ENCODE results near the gene OSBP2.

- no peak for TF ChIP-seq CTCF (conservative IDR thresholded peaks at IDR 0.05; ENCODE audit: low read depth in 2 of 2)
- TF ChIP-seq POLR2AphosphoS5 (IDR thresholded peaks at IDR 0.05; ENCODE audit: low read depth) = no peak
- no peak for TF ChIP-seq EZH2 (IDR thresholded peaks at IDR 0.05; ENCODE audit: low read depth, unreplicated experiment)
- no peak for TF ChIP-seq REST (IDR thresholded peaks at IDR 0.05; ENCODE audit: unreplicated experiment)
- no peak for TF ChIP-seq ZNF331 (CRISPR knock-in tag; IDR thresholded peaks at IDR 0.05; ENCODE audit: low read depth)
- TF ChIP-seq NANOG (IDR thresholded peaks at IDR 0.05; ENCODE audit: borderline replicate concordance) = no peak
- no peak for TF ChIP-seq CREB1 (CRISPR knock-in tag; IDR thresholded peaks at IDR 0.05; ENCODE audit: low read depth)
- TF ChIP-seq EZH2phosphoT487 (IDR thresholded peaks at IDR 0.05; ENCODE audit: unreplicated experiment) = no peak
- TF ChIP-seq, protein P1, sequence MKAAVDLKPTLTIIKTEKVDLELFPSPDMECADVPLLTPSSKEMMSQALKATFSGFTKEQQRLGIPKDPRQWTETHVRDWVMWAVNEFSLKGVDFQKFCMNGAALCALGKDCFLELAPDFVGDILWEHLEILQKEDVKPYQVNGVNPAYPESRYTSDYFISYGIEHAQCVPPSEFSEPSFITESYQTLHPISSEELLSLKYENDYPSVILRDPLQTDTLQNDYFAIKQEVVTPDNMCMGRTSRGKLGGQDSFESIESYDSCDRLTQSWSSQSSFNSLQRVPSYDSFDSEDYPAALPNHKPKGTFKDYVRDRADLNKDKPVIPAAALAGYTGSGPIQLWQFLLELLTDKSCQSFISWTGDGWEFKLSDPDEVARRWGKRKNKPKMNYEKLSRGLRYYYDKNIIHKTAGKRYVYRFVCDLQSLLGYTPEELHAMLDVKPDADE (IDR thresholded peaks at IDR 0.05) = no peak
- TF ChIP-seq JUNB (IDR thresholded peaks at IDR 0.05; ENCODE audit: unreplicated experiment) = no peak
- no peak for TF ChIP-seq STAT1 (IDR thresholded peaks at IDR 0.05; ENCODE audit: unreplicated experiment)
- TF ChIP-seq, protein P2, sequence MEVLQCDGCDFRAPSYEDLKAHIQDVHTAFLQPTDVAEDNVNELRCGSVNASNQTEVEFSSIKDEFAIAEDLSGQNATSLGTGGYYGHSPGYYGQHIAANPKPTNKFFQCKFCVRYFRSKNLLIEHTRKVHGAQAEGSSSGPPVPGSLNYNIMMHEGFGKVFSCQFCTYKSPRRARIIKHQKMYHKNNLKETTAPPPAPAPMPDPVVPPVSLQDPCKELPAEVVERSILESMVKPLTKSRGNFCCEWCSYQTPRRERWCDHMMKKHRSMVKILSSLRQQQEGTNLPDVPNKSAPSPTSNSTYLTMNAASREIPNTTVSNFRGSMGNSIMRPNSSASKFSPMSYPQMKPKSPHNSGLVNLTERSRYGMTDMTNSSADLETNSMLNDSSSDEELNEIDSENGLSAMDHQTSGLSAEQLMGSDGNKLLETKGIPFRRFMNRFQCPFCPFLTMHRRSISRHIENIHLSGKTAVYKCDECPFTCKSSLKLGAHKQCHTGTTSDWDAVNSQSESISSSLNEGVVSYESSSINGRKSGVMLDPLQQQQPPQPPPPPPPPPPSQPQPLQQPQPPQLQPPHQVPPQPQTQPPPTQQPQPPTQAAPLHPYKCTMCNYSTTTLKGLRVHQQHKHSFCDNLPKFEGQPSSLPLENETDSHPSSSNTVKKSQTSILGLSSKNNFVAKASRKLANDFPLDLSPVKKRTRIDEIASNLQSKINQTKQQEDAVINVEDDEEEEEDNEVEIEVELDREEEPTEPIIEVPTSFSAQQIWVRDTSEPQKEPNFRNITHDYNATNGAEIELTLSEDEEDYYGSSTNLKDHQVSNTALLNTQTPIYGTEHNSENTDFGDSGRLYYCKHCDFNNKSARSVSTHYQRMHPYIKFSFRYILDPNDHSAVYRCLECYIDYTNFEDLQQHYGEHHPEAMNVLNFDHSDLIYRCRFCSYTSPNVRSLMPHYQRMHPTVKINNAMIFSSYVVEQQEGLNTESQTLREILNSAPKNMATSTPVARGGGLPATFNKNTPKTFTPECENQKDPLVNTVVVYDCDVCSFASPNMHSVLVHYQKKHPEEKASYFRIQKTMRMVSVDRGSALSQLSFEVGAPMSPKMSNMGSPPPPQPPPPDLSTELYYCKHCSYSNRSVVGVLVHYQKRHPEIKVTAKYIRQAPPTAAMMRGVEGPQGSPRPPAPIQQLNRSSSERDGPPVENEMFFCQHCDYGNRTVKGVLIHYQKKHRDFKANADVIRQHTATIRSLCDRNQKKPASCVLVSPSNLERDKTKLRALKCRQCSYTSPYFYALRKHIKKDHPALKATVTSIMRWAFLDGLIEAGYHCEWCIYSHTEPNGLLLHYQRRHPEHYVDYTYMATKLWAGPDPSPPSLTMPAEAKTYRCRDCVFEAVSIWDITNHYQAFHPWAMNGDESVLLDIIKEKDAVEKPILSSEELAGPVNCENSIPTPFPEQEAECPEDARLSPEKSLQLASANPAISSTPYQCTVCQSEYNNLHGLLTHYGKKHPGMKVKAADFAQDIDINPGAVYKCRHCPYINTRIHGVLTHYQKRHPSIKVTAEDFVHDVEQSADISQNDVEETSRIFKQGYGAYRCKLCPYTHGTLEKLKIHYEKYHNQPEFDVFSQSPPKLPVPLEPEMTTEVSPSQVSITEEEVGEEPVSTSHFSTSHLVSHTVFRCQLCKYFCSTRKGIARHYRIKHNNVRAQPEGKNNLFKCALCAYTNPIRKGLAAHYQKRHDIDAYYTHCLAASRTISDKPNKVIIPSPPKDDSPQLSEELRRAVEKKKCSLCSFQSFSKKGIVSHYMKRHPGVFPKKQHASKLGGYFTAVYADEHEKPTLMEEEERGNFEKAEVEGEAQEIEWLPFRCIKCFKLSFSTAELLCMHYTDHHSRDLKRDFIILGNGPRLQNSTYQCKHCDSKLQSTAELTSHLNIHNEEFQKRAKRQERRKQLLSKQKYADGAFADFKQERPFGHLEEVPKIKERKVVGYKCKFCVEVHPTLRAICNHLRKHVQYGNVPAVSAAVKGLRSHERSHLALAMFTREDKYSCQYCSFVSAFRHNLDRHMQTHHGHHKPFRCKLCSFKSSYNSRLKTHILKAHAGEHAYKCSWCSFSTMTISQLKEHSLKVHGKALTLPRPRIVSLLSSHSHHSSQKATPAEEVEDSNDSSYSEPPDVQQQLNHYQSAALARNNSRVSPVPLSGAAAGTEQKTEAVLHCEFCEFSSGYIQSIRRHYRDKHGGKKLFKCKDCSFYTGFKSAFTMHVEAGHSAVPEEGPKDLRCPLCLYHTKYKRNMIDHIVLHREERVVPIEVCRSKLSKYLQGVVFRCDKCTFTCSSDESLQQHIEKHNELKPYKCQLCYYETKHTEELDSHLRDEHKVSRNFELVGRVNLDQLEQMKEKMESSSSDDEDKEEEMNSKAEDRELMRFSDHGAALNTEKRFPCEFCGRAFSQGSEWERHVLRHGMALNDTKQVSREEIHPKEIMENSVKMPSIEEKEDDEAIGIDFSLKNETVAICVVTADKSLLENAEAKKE (CRISPR knock-in tag; IDR thresholded peaks at IDR 0.05) = no peak
- TF ChIP-seq ZNF114 (CRISPR knock-in tag; IDR thresholded peaks at IDR 0.05) = no peak
Observed at GRCh38 chr22:30876221-30876751, 181.6 kb downstream of the OSBP2 start.
